Measurements from ENCODE around the gene OLFM2. TPM values are rescaled to one million over a fixed set of nuclear protein-coding genes. Genes with fewer than 3 reads are reported as not detected.

OLFM2 gene
- total RNA-seq, 1 donor from 2014 or later = 0.75 TPM

GRCh38 chr19:9943744-9944143 lies 7.4 kb upstream of the OLFM2 start:
- TF ChIP-seq, protein P1, sequence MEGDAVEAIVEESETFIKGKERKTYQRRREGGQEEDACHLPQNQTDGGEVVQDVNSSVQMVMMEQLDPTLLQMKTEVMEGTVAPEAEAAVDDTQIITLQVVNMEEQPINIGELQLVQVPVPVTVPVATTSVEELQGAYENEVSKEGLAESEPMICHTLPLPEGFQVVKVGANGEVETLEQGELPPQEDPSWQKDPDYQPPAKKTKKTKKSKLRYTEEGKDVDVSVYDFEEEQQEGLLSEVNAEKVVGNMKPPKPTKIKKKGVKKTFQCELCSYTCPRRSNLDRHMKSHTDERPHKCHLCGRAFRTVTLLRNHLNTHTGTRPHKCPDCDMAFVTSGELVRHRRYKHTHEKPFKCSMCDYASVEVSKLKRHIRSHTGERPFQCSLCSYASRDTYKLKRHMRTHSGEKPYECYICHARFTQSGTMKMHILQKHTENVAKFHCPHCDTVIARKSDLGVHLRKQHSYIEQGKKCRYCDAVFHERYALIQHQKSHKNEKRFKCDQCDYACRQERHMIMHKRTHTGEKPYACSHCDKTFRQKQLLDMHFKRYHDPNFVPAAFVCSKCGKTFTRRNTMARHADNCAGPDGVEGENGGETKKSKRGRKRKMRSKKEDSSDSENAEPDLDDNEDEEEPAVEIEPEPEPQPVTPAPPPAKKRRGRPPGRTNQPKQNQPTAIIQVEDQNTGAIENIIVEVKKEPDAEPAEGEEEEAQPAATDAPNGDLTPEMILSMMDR (conservative IDR thresholded peaks at IDR 0.05; ENCODE audit: low read depth, low read length) = no peak
- DNase-seq (ENCODE audit: low read depth) = no peak
- H3K4me3 ChIP-seq (ENCODE audit: low read depth, low read length) = no peak overlapping the region

GRCh38 chr19:9941671-9942070 lies 5.4 kb upstream of the OLFM2 start:
- TF ChIP-seq, protein P1 (conservative IDR thresholded peaks at IDR 0.05; ENCODE audit: low read depth, low read length) = no peak
- no peak overlapping the region for H3K4me3 ChIP-seq (ENCODE audit: low read depth, low read length)
- DNase-seq (ENCODE audit: low read depth) = no peak

DNA sequence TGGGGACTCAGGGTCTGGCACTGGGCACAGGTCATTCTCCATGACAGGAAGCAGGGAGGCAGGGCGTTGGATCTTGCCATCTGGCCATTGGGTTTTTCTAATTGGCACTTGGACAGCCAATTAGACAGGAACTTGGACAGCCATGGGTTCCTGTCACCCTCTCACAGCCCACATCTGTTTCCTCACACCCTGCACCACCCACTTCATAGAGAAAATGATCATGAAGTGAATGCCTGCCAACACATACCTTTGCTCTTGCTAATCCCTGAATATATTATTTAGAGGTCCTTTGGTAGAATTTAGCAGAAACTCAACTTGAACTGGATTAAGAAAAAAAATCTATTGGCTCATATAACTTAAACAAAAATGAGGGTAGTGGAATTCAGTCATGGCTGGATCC lies 4.9 kb upstream of the OLFM2 start:
- TF ChIP-seq, protein P1 (conservative IDR thresholded peaks at IDR 0.05; ENCODE audit: low read depth, low read length) = no peak
- DNase-seq (ENCODE audit: low read depth) = no peak
- H3K4me3 ChIP-seq (ENCODE audit: low read depth, low read length) = no peak overlapping the region

GRCh38 chr19:9940778-9941177 lies 4.5 kb upstream of the OLFM2 start:
- H3K4me3 ChIP-seq (ENCODE audit: low read depth, low read length) = no peak overlapping the region
- DNase-seq (ENCODE audit: low read depth) = no peak
- TF ChIP-seq, protein P1 (conservative IDR thresholded peaks at IDR 0.05; ENCODE audit: low read depth, low read length) = no peak

DNA sequence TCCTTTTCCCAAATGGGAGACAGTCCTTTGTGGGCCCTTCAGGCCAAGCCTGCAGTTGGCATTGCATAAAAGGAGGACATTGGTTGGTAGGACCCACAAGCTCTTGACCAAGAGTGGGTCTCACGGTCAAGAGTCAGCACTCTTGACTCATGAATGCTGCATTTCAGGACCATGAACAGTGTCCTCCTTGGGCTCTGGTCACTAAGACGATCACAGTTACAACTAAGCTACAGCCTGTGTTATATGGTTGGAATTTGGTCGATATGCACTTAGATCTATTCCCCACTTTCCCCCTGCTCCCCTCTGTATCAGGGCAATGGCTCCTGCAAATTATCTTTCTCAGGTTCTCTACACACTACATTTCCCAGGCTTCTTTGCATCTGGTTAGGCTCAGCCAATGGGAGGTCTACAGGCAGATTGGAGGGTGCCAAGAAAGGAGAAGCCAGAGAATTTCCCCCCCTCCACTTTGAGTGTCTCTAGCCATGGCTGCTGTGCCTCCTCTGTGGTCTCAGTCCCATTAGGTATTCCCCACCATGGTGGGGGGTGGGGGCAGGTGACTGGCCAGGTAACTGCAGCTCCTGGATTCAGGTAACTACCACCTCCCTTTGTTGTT lies 3.1 kb upstream of the OLFM2 start:
- no peak for DNase-seq (ENCODE audit: low read depth)
- H3K4me3 ChIP-seq (ENCODE audit: low read depth, low read length) = no peak overlapping the region
- TF ChIP-seq, protein P1 (conservative IDR thresholded peaks at IDR 0.05; ENCODE audit: low read depth, low read length) = no peak

GRCh38 chr19:9937001-9937411 lies 691 bp upstream of the OLFM2 start:
- no peak overlapping the region for H3K4me3 ChIP-seq (ENCODE audit: low read depth, low read length)
- no peak for DNase-seq (ENCODE audit: low read depth)
- TF ChIP-seq, protein P1 (conservative IDR thresholded peaks at IDR 0.05; ENCODE audit: low read depth, low read length) = no peak
